C4-2B (cell line): ENCODE results near the gene DPYSL5.
A peak's percentile ranks its signal among the peaks of the same experiment; 100 is the strongest.

Experiments used
- H3K27ac ChIP-seq: fragments of 450-650 bp; 2 replicates; pipeline ENCODE4 v1.5.1; 2017
- CTCF ChIP-seq: fragments of 450-650 bp; conservative IDR thresholded peaks from 2 replicates; pipeline ENCODE4 v1.5.1; 2017; ENCODE audit warnings: mild to moderate bottlenecking
- ZFX ChIP-seq: fragments of 450-650 bp; IDR thresholded peaks from 2 replicates; pipeline ENCODE4 v1.6.1; 2017

DPYSL5 gene

DNA sequence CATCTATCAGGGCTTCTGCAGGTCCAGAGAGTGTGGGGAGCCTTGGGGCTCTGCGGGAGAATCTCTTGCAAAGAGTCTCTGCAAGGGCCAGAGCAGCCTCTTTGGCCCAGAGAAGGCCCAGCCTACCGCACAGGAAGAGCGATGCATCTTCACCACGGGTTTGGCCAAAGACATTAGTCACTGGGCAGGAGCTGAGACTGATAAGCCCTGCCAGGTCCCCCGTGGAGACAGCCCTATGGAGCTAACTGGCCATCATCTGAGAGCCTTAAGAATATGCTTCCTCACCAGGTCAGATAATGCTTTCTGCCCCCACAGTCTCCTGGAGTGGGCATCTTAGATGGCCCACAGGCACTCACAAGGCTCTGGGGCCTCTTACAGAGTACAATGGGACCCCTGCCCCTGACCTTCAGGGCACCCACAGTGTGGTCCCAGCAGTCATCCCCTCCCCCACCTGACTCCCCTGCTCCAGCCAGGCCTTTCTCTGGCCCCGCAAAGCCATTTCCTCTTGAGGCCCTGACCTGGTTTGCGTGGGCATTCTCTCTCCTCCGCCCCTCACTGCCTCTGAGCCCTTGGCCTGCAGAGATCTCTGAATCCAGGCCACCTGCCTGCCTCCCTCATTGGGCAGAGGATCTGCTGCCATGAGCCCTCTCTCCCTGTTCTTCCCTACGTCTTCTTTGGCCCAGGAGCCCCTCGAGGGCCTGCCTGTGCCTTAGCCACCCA, 90.6 kb downstream of the DPYSL5 start:
- no peak overlapping the region for H3K27ac ChIP-seq
- TF ChIP-seq CTCF = no peak
- no peak for TF ChIP-seq ZFX

GRCh38 chr2:26940001-26940400, 92.1 kb downstream of the DPYSL5 start:
- H3K27ac ChIP-seq = no peak overlapping the region
- TF ChIP-seq CTCF (no peak), ZFX (no peak)

DNA sequence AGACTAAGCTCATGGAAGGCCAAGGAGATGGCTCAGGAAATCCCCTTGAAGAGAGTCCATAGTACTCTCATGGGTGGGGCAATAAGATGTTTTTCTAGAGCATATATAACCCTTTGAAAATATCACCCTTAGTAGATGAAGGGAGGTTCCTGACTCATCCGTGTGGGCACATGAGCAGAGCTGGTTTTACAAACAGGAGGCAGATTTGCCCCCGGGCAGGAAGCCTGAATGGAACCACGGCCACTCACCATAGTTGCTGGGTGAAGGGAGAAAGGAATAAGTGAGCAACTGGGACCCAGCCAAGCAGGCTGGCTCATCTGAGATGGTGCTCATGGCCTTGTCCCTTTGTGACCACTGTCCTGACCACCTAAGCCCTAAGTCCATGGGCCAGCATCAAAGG, 93.6 kb downstream of the DPYSL5 start:
- no peak overlapping the region for H3K27ac ChIP-seq
- no peak for TF ChIP-seq CTCF
- no peak for TF ChIP-seq ZFX

- H3K27ac ChIP-seq = no peak overlapping the region
- peak; percentile 87 for TF ChIP-seq CTCF
- TF ChIP-seq ZFX = no peak
Measured at GRCh38 chr2:26942543-26943295, 94.8 kb downstream of the DPYSL5 start.

GRCh38 chr2:26945991-26946750, 98.2 kb downstream of the DPYSL5 start:
- TF ChIP-seq CTCF (no peak), ZFX (no peak)
- no peak overlapping the region for H3K27ac ChIP-seq

- no peak overlapping the region for H3K27ac ChIP-seq
- no peak for TF ChIP-seq CTCF
- TF ChIP-seq ZFX = no peak
Measured at GRCh38 chr2:26946841-26947784, 99.2 kb downstream of the DPYSL5 start.
